GM19351 (cell line): ENCODE results near the gene EEFSEC.

ENCODE experiments used
- ATAC-seq: cut with Tn5 transposase; IDR thresholded peaks from one replicate; pipeline ENCODE4 v1.9.1; 2021; ENCODE audit warnings: mild to moderate bottlenecking, moderate library complexity; ENCODE audit not compliant: unreplicated experiment

The EEFSEC gene

GRCh38 chr3:128345196-128345595 lies 191.9 kb downstream of the EEFSEC start:
- no peak for ATAC-seq

- no peak for ATAC-seq
These were observed 193.3 kb downstream of the EEFSEC start for GRCh38 chr3:128346562-128346961.

- no peak for ATAC-seq
These were observed 194.0 kb downstream of the EEFSEC start for GRCh38 chr3:128347282-128347681.

- ATAC-seq = no peak
These were observed 194.8 kb downstream of the EEFSEC start for GRCh38 chr3:128348075-128348474.

DNA sequence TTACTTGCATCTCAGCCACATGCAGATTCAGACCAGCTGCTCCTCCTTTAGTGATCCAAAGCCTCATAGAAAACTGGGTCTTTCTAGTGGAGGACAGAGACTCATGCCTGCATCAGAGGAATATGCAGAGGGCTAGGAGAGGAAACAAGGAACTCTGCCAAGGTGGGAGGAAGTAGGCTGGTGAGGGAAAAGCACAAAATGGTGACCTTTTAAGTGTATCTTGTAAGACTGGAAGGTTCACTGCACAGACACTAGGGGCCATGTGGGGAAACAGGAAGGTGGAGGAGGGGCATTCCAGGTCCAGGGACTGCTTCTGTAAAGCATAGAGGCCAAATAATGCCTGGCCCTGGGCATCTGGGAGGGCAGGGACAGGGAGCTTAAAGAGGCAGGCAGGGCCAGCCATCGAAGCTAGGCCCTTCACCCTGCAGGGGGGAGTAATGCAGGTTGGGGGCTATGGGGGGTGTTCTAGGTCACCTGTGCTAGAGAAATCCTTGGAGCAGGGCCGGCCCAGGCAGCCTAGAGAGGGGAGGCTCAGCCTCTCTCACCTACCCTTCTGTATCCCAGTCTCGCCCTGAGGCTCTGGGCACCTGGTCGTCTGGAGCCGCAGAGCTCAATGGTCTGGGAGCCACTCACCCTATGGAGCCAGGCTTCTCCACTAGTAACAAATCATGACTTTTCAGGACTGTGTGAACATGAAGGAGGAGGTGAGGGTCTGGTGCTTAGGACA lies 195.7 kb downstream of the EEFSEC start:
- no peak for ATAC-seq

DNA sequence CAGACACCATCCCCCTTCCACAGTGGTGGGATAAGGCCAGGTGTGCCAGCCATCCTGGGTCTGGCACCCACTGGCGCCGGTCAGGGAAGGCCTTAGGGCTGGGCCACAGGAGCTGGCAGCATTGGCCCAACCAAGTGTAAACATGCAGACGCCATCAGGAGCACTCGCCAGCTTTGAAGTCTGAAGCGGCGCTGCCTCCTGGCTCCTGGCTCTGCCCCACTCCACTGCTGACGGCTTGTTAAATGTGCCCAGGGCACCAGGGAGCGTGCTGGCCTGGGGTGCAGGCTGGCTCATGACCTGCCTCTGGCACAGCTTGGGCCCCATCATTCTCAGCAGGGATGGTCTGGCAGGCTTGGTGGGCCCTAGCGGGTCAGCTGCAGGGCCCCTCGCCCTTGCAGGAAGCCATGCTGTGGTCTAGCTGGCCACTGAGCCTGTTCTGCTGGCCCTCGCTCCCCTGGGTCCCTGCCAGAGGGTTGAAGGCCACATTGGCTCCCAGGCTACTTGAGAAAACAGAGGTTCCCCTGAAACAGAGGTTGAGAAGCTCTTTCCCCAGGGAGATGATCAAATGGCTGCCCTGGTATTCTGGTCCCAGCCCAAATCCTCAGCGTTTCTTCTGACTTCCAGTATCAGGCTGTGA lies 196.8 kb downstream of the EEFSEC start:
- ATAC-seq = no peak

- no peak for ATAC-seq
These were observed 198.3 kb downstream of the EEFSEC start for GRCh38 chr3:128351546-128351945.

DNA sequence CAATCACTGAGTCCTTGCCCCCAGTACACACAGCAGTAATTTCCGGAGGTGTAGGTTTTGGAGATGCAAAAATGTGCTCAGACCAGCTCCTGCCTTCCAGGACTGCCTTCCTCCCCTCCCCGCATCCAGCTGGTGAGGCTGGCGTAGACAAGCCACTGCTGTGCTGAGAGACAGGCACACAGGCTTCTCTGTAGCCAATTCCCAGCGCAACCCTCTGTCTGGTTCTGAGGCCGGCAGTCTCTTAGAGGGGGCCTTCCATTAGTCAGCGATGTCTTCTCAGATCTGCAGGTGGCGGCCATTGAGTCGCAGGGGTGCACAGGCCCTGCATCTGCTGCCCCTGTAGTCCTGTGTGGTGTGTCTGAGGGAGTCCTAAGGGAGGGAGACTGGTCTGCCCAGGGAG lies 199.0 kb downstream of the EEFSEC start:
- no peak for ATAC-seq

DNA sequence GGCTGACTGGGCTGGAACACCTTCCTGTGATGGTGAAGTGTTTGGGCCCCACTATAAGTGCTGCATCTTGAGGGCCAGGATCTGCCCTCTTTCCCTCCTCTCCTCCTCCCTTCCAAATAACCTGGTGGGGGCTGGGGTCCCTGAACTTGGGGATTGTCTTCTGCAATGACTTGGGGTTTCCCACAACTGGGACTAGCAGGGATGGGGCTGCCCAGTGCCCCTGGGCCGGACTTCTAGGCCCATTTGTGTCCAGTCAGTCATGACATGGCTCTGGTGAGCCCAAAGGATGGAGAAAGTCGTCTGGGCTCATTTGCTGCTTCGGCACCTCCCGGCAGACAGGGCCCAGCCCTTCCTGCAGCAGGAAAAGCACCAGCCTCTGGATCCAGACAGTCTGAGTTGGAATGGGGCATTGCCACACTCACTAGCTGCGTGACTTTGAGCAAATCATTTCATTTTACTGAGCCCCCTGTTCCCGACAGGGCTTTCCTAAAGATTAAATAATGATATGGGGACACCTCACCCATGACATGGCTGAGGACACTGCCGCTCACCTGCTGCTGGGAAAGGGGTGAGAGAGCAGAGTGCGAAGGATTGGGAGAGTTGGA lies 200.2 kb downstream of the EEFSEC start:
- ATAC-seq = no peak

GRCh38 chr3:128353991-128354687 lies 200.9 kb downstream of the EEFSEC start:
- no peak for ATAC-seq

GRCh38 chr3:128354788-128355542 lies 201.7 kb downstream of the EEFSEC start:
- no peak for ATAC-seq

DNA sequence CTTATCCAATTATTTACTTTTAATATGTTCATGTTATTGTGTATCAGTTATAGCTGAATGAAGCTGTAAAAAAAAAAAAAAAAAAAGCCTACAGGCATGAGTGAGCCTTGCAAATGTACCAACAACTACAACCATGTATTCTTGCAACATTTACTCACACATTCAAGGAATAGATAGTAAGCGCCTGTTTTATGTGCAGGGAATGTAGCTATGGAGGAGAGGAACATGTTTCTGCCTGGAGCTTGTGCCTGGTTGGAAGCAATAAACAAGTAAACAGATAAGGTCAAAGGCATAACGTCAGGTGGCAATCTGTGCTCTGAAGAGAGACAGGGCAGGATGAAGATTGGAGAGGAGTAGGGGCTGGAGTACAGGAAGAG lies 202.2 kb downstream of the EEFSEC start:
- no peak for ATAC-seq

DNA sequence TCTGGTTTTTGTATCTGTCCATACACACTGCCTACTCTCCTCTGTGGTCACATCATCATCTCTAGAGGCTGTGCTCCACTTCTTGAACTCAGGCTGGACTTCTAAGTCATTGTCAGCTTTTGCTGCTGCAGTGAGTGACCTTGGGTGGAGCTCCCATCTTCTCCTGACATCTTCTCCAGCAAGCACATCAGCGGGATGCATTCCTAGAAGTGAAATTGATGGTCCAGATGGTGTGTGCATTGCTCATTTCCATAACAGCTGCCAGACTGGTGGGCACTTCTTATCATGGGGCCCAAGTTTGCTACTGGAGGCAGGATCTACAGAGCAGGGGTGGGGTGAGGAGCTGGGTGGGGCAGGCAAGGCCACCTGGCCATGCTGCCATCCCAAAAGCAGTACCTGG lies 203.5 kb downstream of the EEFSEC start:
- no peak for ATAC-seq

DNA sequence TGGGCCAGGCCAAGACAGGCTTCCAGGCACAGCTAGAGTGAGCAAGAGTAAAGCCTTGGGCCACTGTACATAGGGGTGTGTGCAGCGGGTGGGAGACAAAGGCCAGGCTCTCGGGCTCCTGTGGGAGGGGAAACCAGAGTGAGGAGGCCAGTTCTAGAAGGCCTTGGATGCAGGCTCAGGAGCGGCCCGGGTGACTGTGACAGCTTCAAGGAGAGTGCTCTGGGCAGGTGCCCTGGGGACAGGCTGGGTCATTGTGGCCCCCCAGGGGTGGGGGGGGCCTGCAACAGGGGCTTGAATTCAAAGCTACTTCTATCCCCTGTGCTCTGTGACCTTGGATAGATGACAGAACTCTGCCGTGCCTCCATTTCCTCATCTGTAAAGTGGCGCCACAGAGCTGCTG lies 204.3 kb downstream of the EEFSEC start:
- no peak for ATAC-seq

- ATAC-seq = no peak
These were observed 205.0 kb downstream of the EEFSEC start for GRCh38 chr3:128358156-128358895.

DNA sequence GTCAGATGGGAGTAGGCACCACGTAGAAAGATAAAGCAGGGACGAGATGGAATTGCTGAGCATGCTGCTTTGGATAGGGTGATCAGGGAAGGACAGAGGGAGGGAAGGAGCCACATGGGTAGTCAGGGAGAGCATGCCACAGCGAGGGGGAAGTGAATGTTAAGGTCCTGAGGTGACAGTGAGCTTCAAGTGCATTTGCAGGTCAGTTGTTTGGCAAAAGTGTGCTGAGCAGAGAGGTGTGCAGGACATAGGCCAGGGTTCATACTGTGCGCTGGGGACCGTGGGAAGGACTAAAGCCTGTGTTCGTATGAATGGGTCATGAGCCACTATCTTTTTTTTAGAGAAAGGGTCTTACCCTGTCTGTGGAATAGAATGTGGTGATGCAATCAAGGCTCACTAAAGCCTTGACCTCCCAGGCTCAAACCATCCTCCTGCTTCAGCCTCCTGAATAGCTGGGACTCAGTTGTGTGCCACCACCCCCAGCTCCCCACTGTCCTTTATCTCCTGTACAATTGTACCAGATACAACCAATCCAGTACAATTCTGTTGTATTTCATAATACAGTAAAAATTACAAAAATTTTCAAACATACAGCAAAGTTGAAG lies 205.9 kb downstream of the EEFSEC start:
- no peak for ATAC-seq

GRCh38 chr3:128359846-128360642 lies 206.8 kb downstream of the EEFSEC start:
- no peak for ATAC-seq

GRCh38 chr3:128360705-128361271 lies 207.5 kb downstream of the EEFSEC start:
- no peak for ATAC-seq
